ENCODE results near the gene CHD2. TPM values are rescaled to one million over a fixed set of nuclear protein-coding genes. Genes with fewer than 3 reads are reported as not detected.
A peak's percentile ranks its signal among the peaks of the same experiment; 100 is the strongest.

The CHD2 gene
- total and polyA plus RNA-seq, 10 of the 15 experiments (the other 5 are each of a cell fraction or from before 2014, with no cell fraction given): 38.1 to 94.7 (median 63.3) TPM

DNA sequence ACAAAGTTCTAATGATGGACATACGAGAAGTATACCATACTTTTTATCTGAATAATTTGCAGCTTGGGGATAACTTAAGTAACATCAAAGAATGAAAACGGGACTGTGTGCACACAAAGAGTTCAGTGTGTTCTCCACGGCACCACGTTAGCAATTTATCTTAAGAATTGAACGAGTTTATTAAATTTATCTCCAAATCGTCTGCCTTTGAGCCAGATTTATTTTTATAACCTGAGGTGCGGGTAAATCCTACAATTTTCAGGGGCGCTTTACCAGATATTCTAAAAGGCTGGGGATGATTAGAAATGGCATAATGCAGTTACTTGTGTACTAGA, 3.5 kb downstream of the CHD2 start:
- intact Hi-C loops (cut with micrococcal nuclease; ENCODE audit: unreplicated experiment): no loop called here
- ATAC-seq (no peak; the same call in 2 of the 3 replicates), DNase-seq (ENCODE audit: low read depth, low spot score) (no peak), FAIRE-seq (no peak)
- peak overlapping the region; percentile 95 for H3K4me3 ChIP-seq
- peaks cover 0 to 6% of the 10 kb centered on the region in 2 experiments; a peak in 2 of 4 replicates for H3K36me3 ChIP-seq (ENCODE audit: control insufficient read depth in 2 of 2, insufficient read depth in 2 of 2, low read length in 1 of 2)
- CTCF ChIA-PET: interaction anchor here (0.8 to 2.6 kb wide), 10 partner anchors 9 to 100 kb away, joined by 3 to 16 read pairs (median 4); no protein-coding TSS in a partner anchor
- RAD21 ChIA-PET (ENCODE audit: unreplicated experiment): interaction anchor here (1.0 to 6.9 kb wide), 6 partner anchors 11 to 94 kb away, joined by 4 to 100 read pairs (median 29); no protein-coding TSS in a partner anchor
- POLR2A ChIA-PET: interaction anchor here (0.6 to 11.0 kb wide), 7 partner anchors 9 to 94 kb away, joined by 3 to 207 read pairs (median 88); no protein-coding TSS in a partner anchor
- H3K9ac ChIP-seq (ENCODE audit: control insufficient read depth, insufficient read depth, low read length): peak overlapping the region; percentile 97
- no peak overlapping the region for H2AFZ ChIP-seq (ENCODE audit: control insufficient read depth, low read depth, low read length)
- under 1% methylated on average over 8 of the region's 8 CpGs for WGBS (ENCODE audit: insufficient coverage, insufficient replicate concordance, low lambda C conversion rate, missing lambda C conversion rate)
- SMC1A ChIA-PET (ENCODE audit: uncharacterized antibody, unreplicated experiment): interaction anchor here (0.9 to 11.2 kb wide), 11 partner anchors 11 to 106 kb away, joined by 3 to 252 read pairs (median 6); no protein-coding TSS in a partner anchor
- BruUV-seq (replicated peaks): TSS peak; percentile 98
- no peaks in the 10 kb centered on the region for H4K20me1 ChIP-seq (ENCODE audit: control insufficient read depth, insufficient read depth)
- H3K4me2 ChIP-seq (ENCODE audit: control insufficient read depth, insufficient read depth): peak overlapping the region; percentile 81
- peaks cover 93% of the 10 kb centered on the region for H3K79me2 ChIP-seq (ENCODE audit: control insufficient read depth, insufficient read depth, low read length)
- H3K27me3 ChIP-seq (replicated peaks in 1 of 2; ENCODE audit: control insufficient read depth in 2 of 2, insufficient read depth in 2 of 2, low read length in 1 of 2): no peaks in the 10 kb centered on the region
- peaks cover 13% of the 10 kb centered on the region for H3K4me1 ChIP-seq (ENCODE audit: control insufficient read depth, insufficient read depth, low read length)
- no peaks in the 10 kb centered on the region; the same call in 2 of the 3 replicates for H3K9me3 ChIP-seq (replicated peaks; ENCODE audit: control insufficient read depth, insufficient read depth, low read length)
- H3K27ac ChIP-seq (ENCODE audit: control insufficient read depth, insufficient read depth): peak overlapping the region; percentile 98
- in situ Hi-C loops (cut with MboI): no loop called here
- no peak for TF ChIP-seq MYC (IDR thresholded peaks at IDR 0.05; ENCODE audit: insufficient read depth, insufficient read length, insufficient replicate concordance, low read length, severe bottlenecking)
- TF ChIP-seq, protein P1, sequence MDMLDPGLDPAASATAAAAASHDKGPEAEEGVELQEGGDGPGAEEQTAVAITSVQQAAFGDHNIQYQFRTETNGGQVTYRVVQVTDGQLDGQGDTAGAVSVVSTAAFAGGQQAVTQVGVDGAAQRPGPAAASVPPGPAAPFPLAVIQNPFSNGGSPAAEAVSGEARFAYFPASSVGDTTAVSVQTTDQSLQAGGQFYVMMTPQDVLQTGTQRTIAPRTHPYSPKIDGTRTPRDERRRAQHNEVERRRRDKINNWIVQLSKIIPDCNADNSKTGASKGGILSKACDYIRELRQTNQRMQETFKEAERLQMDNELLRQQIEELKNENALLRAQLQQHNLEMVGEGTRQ (IDR thresholded peaks at IDR 0.05; ENCODE audit: borderline replicate concordance, low read depth, low read length): no peak
- TF ChIP-seq ZBTB4 (CRISPR knock-in tag; IDR thresholded peaks at IDR 0.05): no peak
- no peak for TF ChIP-seq CREB1 (IDR thresholded peaks at IDR 0.05; ENCODE audit: low read depth)
- no peak for TF ChIP-seq EZH2 (IDR thresholded peaks at IDR 0.05; ENCODE audit: borderline replicate concordance, control insufficient read depth, low read depth, low read length)
- TF ChIP-seq POU2F2 (IDR thresholded peaks at IDR 0.05; ENCODE audit: borderline replicate concordance, low read depth, low read length): no peak
- no peak for TF ChIP-seq ZBTB40 (IDR thresholded peaks at IDR 0.05; ENCODE audit: borderline replicate concordance)
- no peak for TF ChIP-seq ETV6 (conservative IDR thresholded peaks at IDR 0.05 in 1 of 2, IDR thresholded peaks at IDR 0.05 in 1 of 2; ENCODE audit: borderline replicate concordance in 1 of 2, low read depth in 1 of 2)
- no peak for TF ChIP-seq BMI1 (IDR thresholded peaks at IDR 0.05; ENCODE audit: borderline replicate concordance)
- no peak for TF ChIP-seq POLR2A (IDR thresholded peaks at IDR 0.05; ENCODE audit: low read depth, low read length)
- TF ChIP-seq ZBTB33 (IDR thresholded peaks at IDR 0.05): no peak
- no peak for TF ChIP-seq POLR2AphosphoS5 (IDR thresholded peaks at IDR 0.05; ENCODE audit: low read length)

All from GM12878 (cell line).